ENCODE data around the gene GFI1B. TPM values are rescaled to one million over a fixed set of nuclear protein-coding genes. Genes with fewer than 3 reads are reported as not detected.

Gene GFI1B
- total and polyA plus RNA-seq, 2 donors (not counting 1 experiment from before 2014, with no cell fraction given), result under 0.01 to 0.06 TPM

DNA sequence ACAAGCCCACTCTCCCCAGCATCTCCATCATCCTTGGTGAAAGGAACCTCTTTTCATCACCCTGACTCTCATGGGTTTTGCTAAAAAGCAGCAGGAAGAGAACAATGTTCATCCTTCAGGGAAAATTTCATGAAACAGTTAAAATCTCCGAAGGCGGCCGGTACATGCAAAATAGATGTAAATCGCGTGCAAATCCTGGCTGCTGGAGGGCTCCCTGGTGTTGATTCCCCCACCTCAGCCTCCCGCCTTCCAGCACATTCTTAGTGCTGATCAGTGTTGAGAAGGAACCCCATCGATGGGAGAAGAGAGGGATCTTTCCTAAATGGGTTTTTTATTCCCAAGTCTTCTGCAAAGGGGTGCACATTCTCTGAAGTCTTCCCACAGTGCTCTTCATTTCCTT lies 8.7 kb upstream of the GFI1B start:
- no peak overlapping the region for H2AFZ ChIP-seq (ENCODE audit: low read length)

DNA sequence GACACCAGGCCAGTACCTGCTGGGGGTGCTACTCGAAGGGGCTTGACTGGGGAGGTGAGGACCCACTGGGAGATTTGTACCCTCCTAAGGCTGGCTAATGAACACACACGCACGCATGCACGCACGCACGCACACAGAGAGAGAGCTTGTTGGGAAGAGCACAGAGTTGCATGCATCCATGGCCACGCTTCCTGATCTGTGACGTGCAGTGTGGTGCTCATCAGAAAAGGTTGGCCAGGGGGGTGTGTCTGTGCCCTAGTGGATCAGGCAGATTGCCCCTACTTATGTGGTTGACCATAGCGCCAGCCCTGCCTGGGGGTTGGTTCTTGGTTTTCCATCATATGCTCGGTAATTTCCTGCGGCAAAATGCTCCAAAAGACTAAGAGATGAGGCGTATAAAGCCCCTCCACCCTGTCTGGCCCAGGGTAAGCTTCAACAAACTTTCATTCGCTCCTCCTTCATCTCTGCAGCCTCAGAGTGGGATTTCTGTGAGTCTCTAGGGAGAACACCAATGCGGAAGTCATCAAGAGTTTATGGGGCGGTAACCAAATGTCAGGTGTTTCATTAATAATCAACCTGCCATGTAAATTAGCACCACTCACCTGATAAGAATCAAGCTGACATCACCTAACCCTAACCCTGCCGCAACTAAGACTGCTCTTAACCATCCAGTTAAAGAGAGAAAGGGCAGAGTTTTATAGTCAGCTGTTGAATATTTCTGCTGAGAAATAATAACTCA lies 8.0 kb upstream of the GFI1B start:
- Histone ChIP-seq H3K4me2 (ENCODE audit: extremely low read depth, insufficient read depth, low read length) (no peak overlapping the region), H4K20me1 (ENCODE audit: control insufficient read depth, extremely low read depth, insufficient read depth, low read length) (no peaks in the 10 kb centered on the region), H3K4me3 (replicated peaks in 1 of 4; ENCODE audit: control extremely low read depth in 1 of 4, insufficient read depth in 1 of 4, low read depth in 3 of 4, low read length in 4 of 4) (no peak overlapping the region), H3K4me1 (ENCODE audit: control insufficient read depth, extremely low read depth, insufficient read depth, low read length) (peaks cover 2% of the 10 kb centered on the region), H3K27ac (ENCODE audit: insufficient read depth, low read length) (no peak overlapping the region), H3K36me3 (ENCODE audit: control insufficient read depth, insufficient read depth, low read length) (no peaks in the 10 kb centered on the region), H2AFZ (ENCODE audit: low read length) (no peak overlapping the region), H3K9ac (ENCODE audit: insufficient read depth, low read length) (no peak overlapping the region), H3K79me2 (ENCODE audit: control insufficient read depth, insufficient read depth, low read length) (no peaks in the 10 kb centered on the region), H3K27me3 (ENCODE audit: control insufficient read depth, insufficient read depth, low read length) (peaks cover 4% of the 10 kb centered on the region), H3K9me3 (ENCODE audit: control insufficient read depth, insufficient read depth, low read depth, low read length) (no peaks in the 10 kb centered on the region)
- no peak for DNase-seq (ENCODE audit: low read depth in 2 of 2)
- TF ChIP-seq, protein P1, sequence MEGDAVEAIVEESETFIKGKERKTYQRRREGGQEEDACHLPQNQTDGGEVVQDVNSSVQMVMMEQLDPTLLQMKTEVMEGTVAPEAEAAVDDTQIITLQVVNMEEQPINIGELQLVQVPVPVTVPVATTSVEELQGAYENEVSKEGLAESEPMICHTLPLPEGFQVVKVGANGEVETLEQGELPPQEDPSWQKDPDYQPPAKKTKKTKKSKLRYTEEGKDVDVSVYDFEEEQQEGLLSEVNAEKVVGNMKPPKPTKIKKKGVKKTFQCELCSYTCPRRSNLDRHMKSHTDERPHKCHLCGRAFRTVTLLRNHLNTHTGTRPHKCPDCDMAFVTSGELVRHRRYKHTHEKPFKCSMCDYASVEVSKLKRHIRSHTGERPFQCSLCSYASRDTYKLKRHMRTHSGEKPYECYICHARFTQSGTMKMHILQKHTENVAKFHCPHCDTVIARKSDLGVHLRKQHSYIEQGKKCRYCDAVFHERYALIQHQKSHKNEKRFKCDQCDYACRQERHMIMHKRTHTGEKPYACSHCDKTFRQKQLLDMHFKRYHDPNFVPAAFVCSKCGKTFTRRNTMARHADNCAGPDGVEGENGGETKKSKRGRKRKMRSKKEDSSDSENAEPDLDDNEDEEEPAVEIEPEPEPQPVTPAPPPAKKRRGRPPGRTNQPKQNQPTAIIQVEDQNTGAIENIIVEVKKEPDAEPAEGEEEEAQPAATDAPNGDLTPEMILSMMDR (conservative IDR thresholded peaks at IDR 0.05 in 1 of 2, IDR thresholded peaks at IDR 0.05 in 1 of 2; ENCODE audit: low read depth in 1 of 2, low read length in 2 of 2), result no peak
- no peak for TF ChIP-seq EZH2 (IDR thresholded peaks at IDR 0.05; ENCODE audit: low read length, missing control alignments)

More for the DNA sequence above, 8.7 kb upstream of the GFI1B start:
- Histone ChIP-seq H3K9me3 (ENCODE audit: control insufficient read depth, insufficient read depth, low read depth, low read length) (no peaks in the 10 kb centered on the region), H3K4me2 (ENCODE audit: extremely low read depth, insufficient read depth, low read length) (no peak overlapping the region), H3K9ac (ENCODE audit: insufficient read depth, low read length) (no peak overlapping the region), H3K27me3 (ENCODE audit: control insufficient read depth, insufficient read depth, low read length) (peaks cover 6% of the 10 kb centered on the region), H3K79me2 (ENCODE audit: control insufficient read depth, insufficient read depth, low read length) (no peaks in the 10 kb centered on the region), H3K36me3 (ENCODE audit: control insufficient read depth, insufficient read depth, low read length) (no peaks in the 10 kb centered on the region), H3K4me1 (ENCODE audit: control insufficient read depth, extremely low read depth, insufficient read depth, low read length) (peaks cover 2% of the 10 kb centered on the region), H3K4me3 (replicated peaks in 1 of 4; ENCODE audit: control extremely low read depth in 1 of 4, insufficient read depth in 1 of 4, low read depth in 3 of 4, low read length in 4 of 4) (no peak overlapping the region), H4K20me1 (ENCODE audit: control insufficient read depth, extremely low read depth, insufficient read depth, low read length) (no peaks in the 10 kb centered on the region), H3K27ac (ENCODE audit: insufficient read depth, low read length) (no peak overlapping the region)
- TF ChIP-seq, protein P1 (conservative IDR thresholded peaks at IDR 0.05 in 1 of 2, IDR thresholded peaks at IDR 0.05 in 1 of 2; ENCODE audit: low read depth in 1 of 2, low read length in 2 of 2), result no peak
- TF ChIP-seq EZH2 (IDR thresholded peaks at IDR 0.05; ENCODE audit: low read length, missing control alignments), result no peak
- no peak for DNase-seq (ENCODE audit: low read depth in 2 of 2)

DNA sequence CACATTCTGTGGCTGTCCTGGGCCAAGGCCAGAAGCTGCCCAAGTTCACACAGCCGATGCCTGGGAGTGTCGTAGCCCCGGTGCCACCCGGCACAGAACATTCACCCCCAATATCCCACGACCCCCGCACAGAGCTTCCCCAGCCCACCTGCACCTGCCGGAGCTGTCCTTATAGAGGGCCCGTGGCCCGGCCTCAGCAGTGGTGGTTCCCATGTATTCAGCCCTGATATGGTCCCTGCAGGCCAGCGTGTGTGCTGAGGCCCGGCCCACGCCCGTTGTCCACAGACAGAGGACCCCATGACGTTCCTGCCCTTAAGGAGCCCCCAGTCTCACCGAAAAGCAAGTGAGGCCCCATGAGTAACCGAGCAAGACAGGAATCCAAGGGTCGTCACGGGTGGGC lies 5.3 kb upstream of the GFI1B start:
- no peaks in the 10 kb centered on the region for H4K20me1 ChIP-seq (ENCODE audit: control insufficient read depth, extremely low read depth, insufficient read depth, low read length)
- H3K27ac ChIP-seq (ENCODE audit: insufficient read depth, low read length), result no peak overlapping the region
- no peaks in the 10 kb centered on the region for H3K9me3 ChIP-seq (ENCODE audit: control insufficient read depth, insufficient read depth, low read depth, low read length)
- TF ChIP-seq EZH2 (IDR thresholded peaks at IDR 0.05; ENCODE audit: low read length, missing control alignments), result no peak
- TF ChIP-seq, protein P1 (conservative IDR thresholded peaks at IDR 0.05 in 1 of 2, IDR thresholded peaks at IDR 0.05 in 1 of 2; ENCODE audit: low read depth in 1 of 2, low read length in 2 of 2), result no peak
- H3K36me3 ChIP-seq (ENCODE audit: control insufficient read depth, insufficient read depth, low read length), result no peaks in the 10 kb centered on the region
- no peak overlapping the region for H3K4me3 ChIP-seq (replicated peaks in 1 of 4; ENCODE audit: control extremely low read depth in 1 of 4, insufficient read depth in 1 of 4, low read depth in 3 of 4, low read length in 4 of 4)
- H3K79me2 ChIP-seq (ENCODE audit: control insufficient read depth, insufficient read depth, low read length), result no peaks in the 10 kb centered on the region
- no peak overlapping the region for H2AFZ ChIP-seq (ENCODE audit: low read length)
- H3K4me1 ChIP-seq (ENCODE audit: control insufficient read depth, extremely low read depth, insufficient read depth, low read length), result peaks cover 2% of the 10 kb centered on the region
- no peak for DNase-seq (ENCODE audit: low read depth in 2 of 2)
- H3K4me2 ChIP-seq (ENCODE audit: extremely low read depth, insufficient read depth, low read length), result no peak overlapping the region
- peaks cover 6% of the 10 kb centered on the region for H3K27me3 ChIP-seq (ENCODE audit: control insufficient read depth, insufficient read depth, low read length)
- no peak overlapping the region for H3K9ac ChIP-seq (ENCODE audit: insufficient read depth, low read length)

Measured in fibroblast of lung (primary cell).